HFFc6 (cell line): ENCODE measurements around the gene FOXQ1. TPM values are rescaled to one million over a fixed set of nuclear protein-coding genes. Genes with fewer than 3 reads are reported as not detected.

Experiments
- DNase-seq: peaks from one replicate; pipeline ENCODE4 v3.0.0-alpha.2; 2018
- H3K27ac Mint-ChIP-seq: 2 replicates; pipeline ENCODE4 v1.8.0; 2020; ENCODE audit warnings: mild to moderate bottlenecking, mixed read lengths
- H3K27me3 Mint-ChIP-seq: 2 replicates; pipeline ENCODE4 v1.8.0; 2021; ENCODE audit warnings: mild to moderate bottlenecking, moderate library complexity, mixed read lengths; ENCODE audit not compliant: insufficient read depth
- H3K36me3 Mint-ChIP-seq: 2 replicates; pipeline ENCODE4 v1.8.0; 2021; ENCODE audit warnings: low read depth, mixed read lengths
- H3K4me1 Mint-ChIP-seq: 2 replicates; pipeline ENCODE4 v1.8.0; 2020; ENCODE audit warnings: low read depth, mixed read lengths
- H3K4me3 Mint-ChIP-seq: 2 replicates; pipeline ENCODE4 v1.8.0; 2020; ENCODE audit warnings: mild to moderate bottlenecking, moderate library complexity, mixed read lengths
- H3K9me3 Mint-ChIP-seq: 2 replicates; pipeline ENCODE4 v1.8.0; 2020; ENCODE audit warnings: mild to moderate bottlenecking, mixed read lengths
- total RNA-seq, 6 experiments: library from RNA; stranded (reverse); fragmentation: NEBNext Ultra II Directional; extraction: Animal tissue kit (Norgen Biotek cat#: 25700); gene quantifications; 2 replicates in 1 of 6; 3 replicates in 5 of 6; pipeline ENCODE4 v1.2.3, GENCODE V29; 2021
- TF ChIP-seq, protein P1 (sequence below): fragments of 200-600 bp; sonication (generic); IDR thresholded peaks from 2 replicates; pipeline ENCODE4 v1.5.0; 2021; ENCODE audit warnings: antibody characterized with exemption, mild to moderate bottlenecking

The FOXQ1 gene
- total RNA-seq, 6 experiments from 2014 or later = 0.74 to 3.2 (median 2.7) TPM

DNA sequence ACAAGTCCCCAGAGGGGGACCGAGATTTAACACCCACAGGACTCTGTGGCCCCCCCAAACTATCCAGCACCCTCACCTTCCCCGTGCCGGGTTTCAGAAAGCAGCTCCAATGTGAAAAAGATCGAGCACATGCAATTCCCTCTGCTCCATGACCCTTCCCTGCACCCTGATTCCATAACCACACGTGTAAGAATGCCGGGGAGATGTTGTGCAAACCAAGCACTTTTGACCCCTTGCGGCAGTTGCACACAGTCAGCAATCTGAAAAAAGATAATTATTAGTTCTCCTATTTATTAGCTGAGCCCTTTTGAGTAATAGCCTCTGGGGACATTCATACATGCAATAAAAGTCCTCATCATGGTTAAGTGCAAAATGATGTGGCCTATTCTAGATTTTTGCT lies 13.0 kb downstream of the FOXQ1 start:
- peak overlapping the region; percentile 95 for H3K27ac Mint-ChIP-seq

DNA sequence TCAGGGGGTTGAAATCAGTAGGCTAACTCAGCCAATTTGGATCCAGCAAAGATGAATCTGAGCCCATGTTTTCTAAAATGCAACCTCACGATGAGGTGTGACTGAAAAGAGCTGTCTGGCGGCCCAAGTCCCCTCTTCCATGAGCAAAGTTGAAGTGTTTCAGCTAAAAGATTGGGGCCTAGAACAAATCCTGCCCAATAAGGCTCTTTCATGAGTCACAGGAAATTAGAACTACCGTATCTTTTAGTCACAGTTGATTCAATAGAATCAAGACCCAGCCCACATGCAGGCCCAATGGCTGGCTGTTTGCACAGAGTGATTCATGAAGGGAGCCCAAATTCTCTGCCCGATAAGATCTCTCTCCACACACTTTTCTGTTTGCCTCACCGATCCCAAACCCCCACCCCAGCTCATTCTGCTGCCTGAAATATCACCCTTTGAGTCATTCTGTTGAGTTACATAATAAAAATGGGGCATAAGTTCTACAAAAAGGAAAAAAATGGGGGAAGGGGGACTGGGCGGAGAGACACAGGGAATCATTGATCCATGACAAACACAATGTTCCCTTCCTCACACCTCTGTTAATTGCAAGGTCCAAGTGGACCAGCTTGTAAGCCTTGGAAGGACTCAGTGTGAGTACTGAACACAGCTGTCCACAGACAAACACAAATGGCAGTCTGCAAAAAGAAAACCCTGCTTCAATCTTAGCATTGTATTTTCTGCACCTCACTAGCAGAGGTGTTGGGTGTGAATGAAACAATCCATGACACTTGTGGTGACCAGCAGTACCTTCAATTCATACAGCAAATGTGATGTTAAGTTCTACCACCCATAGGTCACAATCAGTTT lies 13.8 kb downstream of the FOXQ1 start:
- TF ChIP-seq, protein P1, sequence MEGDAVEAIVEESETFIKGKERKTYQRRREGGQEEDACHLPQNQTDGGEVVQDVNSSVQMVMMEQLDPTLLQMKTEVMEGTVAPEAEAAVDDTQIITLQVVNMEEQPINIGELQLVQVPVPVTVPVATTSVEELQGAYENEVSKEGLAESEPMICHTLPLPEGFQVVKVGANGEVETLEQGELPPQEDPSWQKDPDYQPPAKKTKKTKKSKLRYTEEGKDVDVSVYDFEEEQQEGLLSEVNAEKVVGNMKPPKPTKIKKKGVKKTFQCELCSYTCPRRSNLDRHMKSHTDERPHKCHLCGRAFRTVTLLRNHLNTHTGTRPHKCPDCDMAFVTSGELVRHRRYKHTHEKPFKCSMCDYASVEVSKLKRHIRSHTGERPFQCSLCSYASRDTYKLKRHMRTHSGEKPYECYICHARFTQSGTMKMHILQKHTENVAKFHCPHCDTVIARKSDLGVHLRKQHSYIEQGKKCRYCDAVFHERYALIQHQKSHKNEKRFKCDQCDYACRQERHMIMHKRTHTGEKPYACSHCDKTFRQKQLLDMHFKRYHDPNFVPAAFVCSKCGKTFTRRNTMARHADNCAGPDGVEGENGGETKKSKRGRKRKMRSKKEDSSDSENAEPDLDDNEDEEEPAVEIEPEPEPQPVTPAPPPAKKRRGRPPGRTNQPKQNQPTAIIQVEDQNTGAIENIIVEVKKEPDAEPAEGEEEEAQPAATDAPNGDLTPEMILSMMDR = no peak
- Mint-ChIP-seq H3K9me3 (peaks cover 11% of the 10 kb centered on the region; the same call in 1 of the 2 replicates), H3K27ac (peak overlapping the region; percentile 95), H3K4me3 (peak overlapping the region; percentile 75), H3K4me1 (peaks cover 81% of the 10 kb centered on the region), H3K27me3 (no peaks in the 10 kb centered on the region; the same call in 1 of the 2 replicates), H3K36me3 (peaks cover 17% of the 10 kb centered on the region)
- DNase-seq = peak; percentile 98

More for the DNA sequence above, 13.0 kb downstream of the FOXQ1 start:
- TF ChIP-seq, protein P1 = peak; percentile 47
- Mint-ChIP-seq H3K4me1 (peaks cover 81% of the 10 kb centered on the region), H3K36me3 (peaks cover 10% of the 10 kb centered on the region), H3K27me3 (no peaks in the 10 kb centered on the region; the same call in 1 of the 2 replicates), H3K9me3 (peaks cover 3% of the 10 kb centered on the region; the same call in 1 of the 2 replicates), H3K4me3 (peak overlapping the region; percentile 75)
- DNase-seq = peak; percentile 58

DNA sequence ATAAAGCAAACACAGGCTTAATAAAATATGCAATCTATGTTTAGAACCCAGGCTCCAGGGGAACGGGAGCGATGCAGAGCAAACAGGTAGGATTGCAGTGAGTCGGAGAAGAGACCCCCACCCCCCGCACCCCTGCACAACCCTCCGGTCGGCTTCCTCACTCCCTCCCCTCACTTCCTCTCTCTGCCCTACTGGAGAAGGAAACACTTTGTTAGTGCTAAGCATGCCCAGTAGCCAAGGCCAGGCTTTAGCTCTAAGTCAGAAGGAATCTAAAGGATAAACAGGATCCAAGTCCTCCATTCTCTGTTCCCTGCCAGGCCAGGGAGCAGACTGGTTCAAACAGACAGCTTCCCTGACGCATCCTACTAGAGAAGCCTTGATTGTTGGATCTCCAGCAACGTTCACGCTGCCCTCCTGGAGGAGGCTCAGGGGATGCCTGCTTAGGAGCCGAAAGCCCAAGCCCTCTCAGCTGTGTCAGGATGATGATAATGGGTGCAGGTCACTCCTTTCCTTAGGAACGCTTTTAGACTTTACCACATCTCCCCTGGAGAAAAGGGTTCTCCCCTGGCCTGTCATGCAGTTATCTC lies 14.7 kb downstream of the FOXQ1 start:
- Mint-ChIP-seq H3K4me3 (peak overlapping the region; percentile 20; the same call in 1 of the 2 replicates), H3K9me3 (peaks cover 12% of the 10 kb centered on the region; the same call in 1 of the 2 replicates), H3K27ac (peak overlapping the region; percentile 95; the same call in 1 of the 2 replicates), H3K27me3 (no peaks in the 10 kb centered on the region; the same call in 1 of the 2 replicates), H3K4me1 (peaks cover 75% of the 10 kb centered on the region), H3K36me3 (peaks cover 17% of the 10 kb centered on the region)
- TF ChIP-seq, protein P1 = no peak
- no peak for DNase-seq

DNA sequence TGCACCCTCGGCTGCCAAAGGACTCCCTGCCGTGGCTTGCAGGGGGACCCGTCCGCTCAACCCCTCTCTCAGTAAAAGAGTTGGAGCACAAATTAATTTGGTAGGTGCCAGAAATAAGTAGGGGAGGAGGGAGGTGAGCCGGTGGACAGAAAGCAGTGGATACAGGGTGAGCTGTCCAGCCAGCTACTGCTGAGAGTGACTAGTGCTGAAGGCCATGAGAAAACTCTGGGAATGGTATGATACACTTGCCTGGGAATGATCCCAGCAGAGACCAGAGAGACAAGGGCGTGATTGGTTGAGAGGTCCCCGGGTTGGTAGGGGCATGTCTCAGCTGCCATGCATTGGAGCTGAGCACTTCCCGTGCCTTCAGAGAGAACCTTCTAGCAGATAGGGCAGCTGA lies 15.7 kb downstream of the FOXQ1 start:
- Mint-ChIP-seq H3K4me3 (no peak overlapping the region), H3K27ac (no peak overlapping the region; the same call in 1 of the 2 replicates), H3K27me3 (no peaks in the 10 kb centered on the region; the same call in 1 of the 2 replicates), H3K9me3 (peaks cover 12% of the 10 kb centered on the region; the same call in 1 of the 2 replicates), H3K4me1 (peaks cover 65% of the 10 kb centered on the region), H3K36me3 (peaks cover 17% of the 10 kb centered on the region)
- DNase-seq = peak; percentile 39
- TF ChIP-seq, protein P1 = no peak

DNA sequence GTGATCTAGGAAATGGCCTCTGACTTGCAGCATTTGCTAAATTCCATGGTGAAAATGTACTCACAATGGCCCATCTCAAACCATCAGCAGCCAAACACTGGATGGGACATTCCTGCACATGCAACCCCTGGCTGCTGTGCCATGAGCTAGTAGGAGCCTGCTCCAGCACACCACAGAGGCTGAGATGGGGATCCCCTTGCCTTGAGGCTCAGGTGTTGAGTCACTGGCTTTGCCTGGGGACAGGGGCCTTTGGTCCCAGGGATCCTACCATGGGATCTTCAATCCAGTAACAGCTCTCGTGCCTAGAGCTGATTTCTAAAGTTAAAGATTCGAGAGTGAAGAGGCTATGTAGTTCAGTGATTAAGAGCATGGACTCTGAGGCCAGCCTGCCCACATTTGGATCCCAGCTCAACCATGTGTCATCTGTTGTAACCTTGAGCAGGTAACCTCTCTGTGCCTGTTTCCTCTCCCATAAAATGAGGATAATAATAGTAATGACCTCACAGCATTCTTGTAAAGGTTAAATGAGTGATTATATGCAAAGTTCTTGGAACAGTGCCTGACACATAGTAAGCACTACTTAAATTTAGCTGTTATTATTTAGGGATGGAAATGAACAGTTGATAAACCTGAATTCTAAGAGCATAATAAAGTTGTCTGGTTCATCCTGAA lies 16.4 kb downstream of the FOXQ1 start:
- peaks cover 17% of the 10 kb centered on the region for H3K36me3 Mint-ChIP-seq
- no peak for DNase-seq
- H3K27me3 Mint-ChIP-seq = no peaks in the 10 kb centered on the region; the same call in 1 of the 2 replicates
- H3K27ac Mint-ChIP-seq = no peak overlapping the region
- TF ChIP-seq, protein P1 = no peak
- H3K4me3 Mint-ChIP-seq = no peak overlapping the region
- H3K9me3 Mint-ChIP-seq = peaks cover 12% of the 10 kb centered on the region; the same call in 1 of the 2 replicates
- peaks cover 58% of the 10 kb centered on the region for H3K4me1 Mint-ChIP-seq
